ENCODE measurements around the gene TNS3. TPM values are rescaled to one million over a fixed set of nuclear protein-coding genes. Genes with fewer than 3 reads are reported as not detected.

TNS3 gene
- total RNA-seq, 4 donors from 2014 or later: 27.2 to 110 (median 47.5) TPM

DNA sequence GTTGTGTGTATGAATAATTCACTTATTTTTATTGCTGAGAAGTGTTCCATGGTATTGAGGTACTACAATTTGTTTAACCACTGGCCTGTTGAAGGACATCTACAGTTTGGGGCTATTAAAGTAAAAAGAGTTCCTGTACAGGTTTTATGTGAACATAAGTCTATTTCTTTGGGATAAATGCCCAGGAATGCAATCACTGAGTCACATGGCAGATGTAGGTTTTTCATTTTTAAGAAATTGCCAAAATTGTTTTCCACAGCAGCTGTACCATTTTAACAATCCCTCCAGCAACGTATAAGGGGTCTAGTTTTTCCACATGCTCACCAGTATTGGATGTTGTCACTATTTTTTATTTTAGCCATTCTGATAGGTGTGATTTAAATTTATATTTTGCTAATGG lies 243.9 kb downstream of the TNS3 start:
- DNase-seq: no peak
- no peak for TF ChIP-seq POLR2A (IDR thresholded peaks at IDR 0.05)
- TF ChIP-seq, protein P1, sequence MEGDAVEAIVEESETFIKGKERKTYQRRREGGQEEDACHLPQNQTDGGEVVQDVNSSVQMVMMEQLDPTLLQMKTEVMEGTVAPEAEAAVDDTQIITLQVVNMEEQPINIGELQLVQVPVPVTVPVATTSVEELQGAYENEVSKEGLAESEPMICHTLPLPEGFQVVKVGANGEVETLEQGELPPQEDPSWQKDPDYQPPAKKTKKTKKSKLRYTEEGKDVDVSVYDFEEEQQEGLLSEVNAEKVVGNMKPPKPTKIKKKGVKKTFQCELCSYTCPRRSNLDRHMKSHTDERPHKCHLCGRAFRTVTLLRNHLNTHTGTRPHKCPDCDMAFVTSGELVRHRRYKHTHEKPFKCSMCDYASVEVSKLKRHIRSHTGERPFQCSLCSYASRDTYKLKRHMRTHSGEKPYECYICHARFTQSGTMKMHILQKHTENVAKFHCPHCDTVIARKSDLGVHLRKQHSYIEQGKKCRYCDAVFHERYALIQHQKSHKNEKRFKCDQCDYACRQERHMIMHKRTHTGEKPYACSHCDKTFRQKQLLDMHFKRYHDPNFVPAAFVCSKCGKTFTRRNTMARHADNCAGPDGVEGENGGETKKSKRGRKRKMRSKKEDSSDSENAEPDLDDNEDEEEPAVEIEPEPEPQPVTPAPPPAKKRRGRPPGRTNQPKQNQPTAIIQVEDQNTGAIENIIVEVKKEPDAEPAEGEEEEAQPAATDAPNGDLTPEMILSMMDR (IDR thresholded peaks at IDR 0.05): no peak
- H3K36me3 ChIP-seq: no peaks in the 10 kb centered on the region
- H3K4me1 ChIP-seq: no peaks in the 10 kb centered on the region
- H3K4me3 ChIP-seq: no peak overlapping the region
- no peaks in the 10 kb centered on the region for H3K27me3 ChIP-seq
- intact Hi-C loops (cut with DNase I; ENCODE audit: low total_unique reads): no loop called here
- no peaks in the 10 kb centered on the region for H3K9me3 ChIP-seq
- H3K27ac ChIP-seq: no peak overlapping the region

DNA sequence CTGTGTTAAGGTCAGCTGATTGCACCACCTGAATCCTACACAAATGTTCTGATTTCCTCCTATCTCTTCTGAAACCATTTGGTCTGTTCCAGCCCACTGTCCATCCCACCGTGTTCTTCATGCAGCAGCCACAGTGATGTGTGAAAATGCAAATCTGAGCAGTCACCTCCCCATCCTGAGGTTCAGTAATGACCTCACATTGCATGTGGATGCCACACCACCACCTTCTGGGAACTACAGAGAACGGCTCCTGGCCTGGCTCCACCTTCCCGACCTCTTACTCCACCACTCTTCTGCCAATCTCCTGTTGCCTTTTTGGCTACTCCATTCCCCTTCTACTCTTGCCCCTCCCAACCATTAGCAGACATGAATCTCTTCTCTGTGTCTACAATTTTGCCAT lies 244.4 kb downstream of the TNS3 start:
- DNase-seq: no peak
- intact Hi-C loops (cut with DNase I; ENCODE audit: low total_unique reads): no loop called here
- Histone ChIP-seq H3K27me3 (no peaks in the 10 kb centered on the region), H3K4me3 (no peak overlapping the region), H3K36me3 (no peaks in the 10 kb centered on the region), H3K4me1 (no peaks in the 10 kb centered on the region), H3K9me3 (no peaks in the 10 kb centered on the region), H3K27ac (no peak overlapping the region)
- no peak for TF ChIP-seq POLR2A (IDR thresholded peaks at IDR 0.05)
- TF ChIP-seq, protein P1 (IDR thresholded peaks at IDR 0.05): no peak

GRCh38 chr7:47336472-47337425 lies 245.2 kb downstream of the TNS3 start:
- Histone ChIP-seq H3K36me3 (no peaks in the 10 kb centered on the region), H3K9me3 (no peaks in the 10 kb centered on the region), H3K27ac (no peak overlapping the region), H3K4me1 (no peaks in the 10 kb centered on the region), H3K27me3 (no peaks in the 10 kb centered on the region), H3K4me3 (no peak overlapping the region)
- intact Hi-C loops (cut with DNase I; ENCODE audit: low total_unique reads): no loop called here
- DNase-seq: no peak
- TF ChIP-seq, protein P1 (IDR thresholded peaks at IDR 0.05): no peak
- no peak for TF ChIP-seq POLR2A (IDR thresholded peaks at IDR 0.05)

- no peak for DNase-seq
- Histone ChIP-seq H3K9me3 (no peaks in the 10 kb centered on the region), H3K4me1 (no peaks in the 10 kb centered on the region), H3K36me3 (no peaks in the 10 kb centered on the region), H3K27ac (no peak overlapping the region), H3K4me3 (no peak overlapping the region), H3K27me3 (no peaks in the 10 kb centered on the region)
- intact Hi-C loops (cut with DNase I; ENCODE audit: low total_unique reads): no loop called here
- TF ChIP-seq POLR2A (IDR thresholded peaks at IDR 0.05): no peak
- TF ChIP-seq, protein P1 (IDR thresholded peaks at IDR 0.05): no peak
Observed at GRCh38 chr7:47335557-47336471, 246.1 kb downstream of the TNS3 start.

Measured in uterus (tissue), 4 donors.